Adrenal gland (tissue), 5 donors: Measurements from ENCODE around the gene AXIN1.

Source experiments
- POLR2A ChIP-seq, 2 donors: fragments of 450-650 bp; IDR thresholded peaks; one replicate each; pipeline ENCODE4 v1.6.1; 2017; ENCODE audit warnings: antibody characterized with exemption in 2 of 2, mild to moderate bottlenecking in 2 of 2, moderate library complexity in 1 of 2
- TF ChIP-seq, protein P1 (sequence below), 6 experiments: fragments of 450-650 bp in 4 of 6; fragments of 200-600 bp in 2 of 6; sonication (generic) in 1 of 6; IDR thresholded peaks; 1 replicate in 5 of 6; 2 replicates in 1 of 6; pipeline versions ENCODE4 v1.5.1 to v1.8.0; 2016 to 2021; ENCODE audit warnings: antibody characterized with exemption in 6 of 6, mild to moderate bottlenecking in 2 of 6, moderate library complexity in 1 of 6
- donor health status: DM: no; HTN: no; CAD: no.

- TF ChIP-seq, protein P1, sequence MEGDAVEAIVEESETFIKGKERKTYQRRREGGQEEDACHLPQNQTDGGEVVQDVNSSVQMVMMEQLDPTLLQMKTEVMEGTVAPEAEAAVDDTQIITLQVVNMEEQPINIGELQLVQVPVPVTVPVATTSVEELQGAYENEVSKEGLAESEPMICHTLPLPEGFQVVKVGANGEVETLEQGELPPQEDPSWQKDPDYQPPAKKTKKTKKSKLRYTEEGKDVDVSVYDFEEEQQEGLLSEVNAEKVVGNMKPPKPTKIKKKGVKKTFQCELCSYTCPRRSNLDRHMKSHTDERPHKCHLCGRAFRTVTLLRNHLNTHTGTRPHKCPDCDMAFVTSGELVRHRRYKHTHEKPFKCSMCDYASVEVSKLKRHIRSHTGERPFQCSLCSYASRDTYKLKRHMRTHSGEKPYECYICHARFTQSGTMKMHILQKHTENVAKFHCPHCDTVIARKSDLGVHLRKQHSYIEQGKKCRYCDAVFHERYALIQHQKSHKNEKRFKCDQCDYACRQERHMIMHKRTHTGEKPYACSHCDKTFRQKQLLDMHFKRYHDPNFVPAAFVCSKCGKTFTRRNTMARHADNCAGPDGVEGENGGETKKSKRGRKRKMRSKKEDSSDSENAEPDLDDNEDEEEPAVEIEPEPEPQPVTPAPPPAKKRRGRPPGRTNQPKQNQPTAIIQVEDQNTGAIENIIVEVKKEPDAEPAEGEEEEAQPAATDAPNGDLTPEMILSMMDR (IDR thresholded peaks at IDR 0.05), result no peak
- TF ChIP-seq POLR2A (IDR thresholded peaks at IDR 0.05), result no peak
These were observed 63.0 kb downstream of the AXIN1 start for GRCh38 chr16:289395-289997.
